Activated T-cell treated with anti-CD3 and anti-CD28 coated beads for 48 hours (primary cell): ENCODE results near the gene COL11A2.

ENCODE experiments used
- DNase-seq: peaks from one replicate; pipeline ENCODE4 v3.0.0-alpha.2; 2020; ENCODE audit warnings: low read depth

The COL11A2 gene

DNA sequence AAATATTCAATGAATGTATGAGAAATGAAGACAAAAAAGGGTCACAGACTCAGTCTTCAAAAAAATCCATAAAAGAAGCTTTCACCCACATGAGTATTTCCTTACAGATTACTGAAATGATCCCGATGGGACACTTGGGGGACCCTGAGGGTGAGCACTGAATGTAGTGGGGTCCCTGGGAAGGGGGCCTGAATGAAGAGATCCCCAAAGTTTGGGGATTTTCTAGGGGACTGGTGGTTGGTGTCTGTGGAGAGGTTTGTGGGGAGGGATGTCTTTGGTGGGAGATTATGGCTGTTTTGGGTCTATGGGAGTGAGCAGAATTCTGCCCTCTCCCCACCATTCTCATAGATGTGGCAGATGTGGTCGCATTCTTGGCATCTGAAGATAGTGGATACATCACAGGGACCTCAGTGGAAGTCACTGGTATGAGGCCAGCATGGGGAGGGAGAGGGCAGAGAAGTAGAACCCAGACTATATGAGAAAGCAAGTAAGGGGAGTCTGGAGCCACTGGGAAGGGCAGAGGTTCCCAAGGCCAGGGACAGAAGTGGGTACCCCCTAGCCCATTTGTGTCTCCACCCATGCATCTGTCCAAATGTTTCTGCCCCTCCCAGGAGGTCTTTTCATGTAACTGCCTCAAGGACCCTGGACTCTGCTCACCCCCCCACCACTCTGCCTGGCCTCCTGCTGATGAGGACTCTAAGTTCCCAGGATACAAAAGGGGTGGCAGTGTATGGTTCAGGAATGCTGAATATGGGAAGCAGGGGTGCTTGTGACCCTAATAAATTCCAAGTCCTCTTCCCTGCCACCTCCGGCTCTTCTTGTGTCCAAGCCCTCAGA, 14.0 kb upstream of the COL11A2 start:
- no peak for DNase-seq

DNA sequence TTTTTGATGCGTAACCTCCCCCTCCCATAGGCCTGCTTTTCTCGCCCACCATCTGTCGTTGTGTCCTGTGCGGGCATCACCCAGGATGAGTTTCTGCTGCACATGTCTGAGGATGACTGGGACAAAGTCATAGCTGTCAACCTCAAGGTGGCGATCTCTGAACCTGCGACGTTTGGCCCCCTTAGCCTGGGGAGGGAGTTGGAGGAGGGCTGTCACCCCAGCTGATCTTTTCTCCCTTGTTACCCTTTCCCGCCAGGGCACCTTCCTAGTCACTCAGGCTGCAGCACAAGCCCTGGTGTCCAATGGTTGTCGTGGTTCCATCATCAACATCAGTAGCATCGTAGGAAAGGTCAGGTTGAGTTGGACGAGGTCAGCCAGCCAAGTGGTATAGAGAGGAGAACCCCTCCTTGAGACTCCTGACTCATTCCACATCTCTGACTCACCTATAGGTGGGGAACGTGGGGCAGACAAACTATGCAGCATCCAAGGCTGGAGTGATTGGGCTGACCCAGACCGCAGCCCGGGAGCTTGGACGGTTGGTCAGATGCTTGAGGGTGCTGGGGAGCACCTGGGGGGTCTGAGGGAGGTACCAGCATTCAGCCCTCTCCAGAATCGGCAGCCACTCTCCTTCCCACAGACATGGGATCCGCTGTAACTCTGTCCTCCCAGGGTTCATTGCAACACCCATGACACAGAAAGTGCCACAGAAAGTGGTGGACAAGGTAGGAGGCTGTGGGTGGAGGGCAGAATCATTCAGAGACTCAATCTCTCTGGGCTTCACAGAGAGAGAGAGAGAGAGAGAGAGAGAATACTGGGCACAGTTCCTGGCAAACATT, 13.1 kb upstream of the COL11A2 start:
- peak; percentile 56 for DNase-seq

DNA sequence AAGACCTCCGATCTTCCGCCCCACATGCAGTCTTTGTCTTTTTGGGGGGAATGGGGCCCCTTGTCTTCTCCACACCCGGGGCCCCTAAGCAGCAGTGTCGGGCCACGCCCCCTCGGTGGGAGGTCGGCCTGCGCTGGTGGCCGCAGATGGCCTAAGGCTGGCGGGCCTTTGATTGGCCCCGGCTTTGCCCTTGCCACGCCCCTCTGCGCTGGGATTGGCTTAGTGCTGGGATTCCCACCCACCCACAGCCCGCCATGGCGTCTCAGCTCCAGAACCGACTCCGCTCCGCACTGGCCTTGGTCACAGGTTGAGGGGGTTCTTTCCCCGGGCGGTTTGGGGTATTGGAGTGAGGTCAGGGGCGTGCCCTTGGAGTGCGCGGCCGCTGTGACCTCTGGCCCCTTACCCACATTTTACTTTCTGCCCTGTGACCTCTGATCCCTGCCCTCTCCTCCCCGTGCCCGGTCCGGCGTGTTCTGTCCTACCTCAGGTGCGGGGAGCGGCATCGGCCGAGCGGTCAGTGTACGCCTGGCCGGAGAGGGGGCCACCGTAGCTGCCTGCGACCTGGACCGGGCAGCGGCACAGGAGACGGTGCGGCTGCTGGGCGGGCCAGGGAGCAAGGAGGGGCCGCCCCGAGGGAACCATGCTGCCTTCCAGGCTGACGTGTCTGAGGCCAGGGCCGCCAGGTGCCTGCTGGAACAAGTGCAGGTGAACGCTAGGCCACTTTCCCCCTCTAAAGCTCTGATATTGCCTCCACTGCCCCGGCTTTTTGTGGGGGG, 12.3 kb upstream of the COL11A2 start, which contains the start of gene HSD17B8:
Gene HSD17B8 (plus strand): TSS at position 241 of the 776 bp plus-strand sequence. CDS start 14 bp downstream, at position 255.
- DNase-seq, result peak; percentile 93

DNA sequence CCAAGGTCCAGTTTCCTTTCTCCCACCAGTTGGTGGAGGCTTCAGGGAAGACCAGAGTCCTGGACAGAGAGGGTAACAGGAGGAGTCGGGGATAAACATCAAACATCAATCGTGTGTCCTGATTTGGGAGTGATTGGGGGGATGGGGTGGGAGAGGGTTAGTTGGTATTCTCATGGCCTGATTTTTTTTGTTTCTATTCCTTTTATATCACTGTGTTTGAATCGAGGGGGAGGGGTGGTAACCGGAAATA, 11.8 kb upstream of the COL11A2 start:
- DNase-seq, result no peak

DNA sequence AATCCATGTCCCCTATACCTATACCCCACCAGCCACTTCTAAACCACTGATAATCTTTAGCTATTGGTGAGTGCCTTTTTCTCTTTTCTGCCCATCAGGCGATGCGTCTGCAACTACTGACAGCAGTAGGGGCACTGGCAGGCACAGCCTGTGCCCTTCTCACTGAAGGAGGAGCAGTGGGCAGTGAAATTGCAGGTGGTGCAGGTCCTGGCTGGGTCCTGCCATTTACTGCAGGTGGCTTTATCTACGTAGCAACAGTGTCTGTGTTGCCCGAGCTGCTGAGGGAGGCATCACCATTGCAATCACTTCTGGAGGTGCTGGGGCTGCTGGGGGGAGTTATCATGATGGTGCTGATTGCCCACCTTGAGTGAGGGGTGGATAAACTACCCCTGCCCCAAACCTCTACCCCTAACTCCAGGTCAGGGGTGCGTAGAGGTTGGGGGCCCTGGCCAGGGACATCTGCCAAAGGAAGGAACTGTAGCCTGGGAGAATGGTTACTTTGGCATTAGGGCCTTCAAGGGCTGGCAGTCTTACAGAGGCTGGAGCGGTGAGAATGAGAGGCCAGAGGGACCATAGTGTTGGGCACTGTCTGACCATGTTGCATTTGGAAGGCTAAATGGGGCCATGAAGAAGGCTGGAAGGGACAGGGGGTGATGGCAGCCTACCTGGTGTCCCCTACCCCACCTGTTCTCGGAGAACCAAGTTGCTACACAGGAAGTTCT, 11.3 kb upstream of the COL11A2 start:
- DNase-seq, result no peak

GRCh38 chr6:33202799-33203198, 10.5 kb upstream of the COL11A2 start:
- DNase-seq, result no peak

DNA sequence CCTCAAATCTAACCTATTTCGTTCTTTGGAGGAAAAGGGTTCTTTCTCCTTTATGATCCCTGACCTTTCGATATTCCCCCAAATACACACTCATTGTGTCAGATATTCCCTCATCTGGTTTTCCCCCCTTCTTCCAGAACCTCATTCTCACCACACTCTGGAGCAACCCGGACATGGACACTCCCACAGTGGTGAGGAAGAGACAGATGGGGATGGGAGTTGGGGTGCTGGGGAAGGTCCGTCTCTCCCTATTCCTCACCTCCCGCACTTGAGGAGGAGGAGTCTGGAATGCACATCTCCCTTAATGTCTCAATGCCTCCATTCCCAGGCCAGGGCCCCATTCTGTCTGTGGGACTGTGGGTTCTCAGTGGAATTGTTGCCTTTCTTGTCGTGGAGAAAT, 9.7 kb upstream of the COL11A2 start:
- no peak for DNase-seq

GRCh38 chr6:33201147-33201545, 8.9 kb upstream of the COL11A2 start:
- no peak for DNase-seq

DNA sequence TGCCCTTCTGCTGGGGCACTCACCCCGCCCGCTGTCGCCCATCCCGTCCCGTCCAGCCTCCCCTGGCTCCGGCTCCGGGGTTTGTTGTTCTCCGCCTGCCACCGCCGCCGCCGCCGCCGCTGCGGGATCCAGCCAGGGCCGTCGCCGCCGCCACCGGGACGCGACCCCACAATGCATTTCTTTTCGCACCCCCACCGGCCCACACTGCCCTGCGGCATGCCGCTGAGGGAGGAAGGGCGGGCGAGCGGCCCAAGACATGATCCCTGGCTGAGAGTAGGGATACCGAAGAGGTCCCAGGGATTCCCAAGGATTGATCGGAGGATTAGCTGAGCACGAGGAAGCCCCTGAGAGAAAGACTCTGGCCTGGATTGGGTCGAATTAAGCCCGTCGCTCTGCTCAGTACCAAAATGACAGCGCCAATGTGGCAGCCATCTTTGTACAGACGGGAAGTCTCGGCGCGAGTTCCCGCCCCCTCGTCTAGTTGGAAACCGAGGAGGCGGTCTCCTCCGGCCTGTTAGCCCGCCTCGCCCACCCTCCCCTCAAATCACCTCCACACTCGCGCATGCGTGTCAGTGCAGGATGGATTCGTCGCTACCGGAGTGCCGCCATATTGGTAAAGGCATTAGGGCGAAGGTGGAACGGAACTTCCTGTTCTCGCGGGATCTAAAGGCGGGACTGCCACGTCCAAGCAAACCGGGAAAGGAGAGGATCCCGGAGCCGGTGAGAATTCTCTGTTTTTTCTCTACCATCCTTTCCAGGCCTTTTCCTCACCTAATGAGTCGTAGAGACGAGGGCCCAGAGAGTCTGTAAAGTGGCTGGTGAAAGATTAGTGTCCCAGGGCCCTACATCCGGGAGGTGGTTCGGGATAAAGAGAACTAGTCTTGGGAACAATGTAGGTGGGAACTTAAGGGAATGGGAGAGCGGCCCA, 8.2 kb upstream of the COL11A2 start, which contains the start of the genes RXRB and SLC39A7:
Gene RXRB (minus strand): TSS at position 447 of the 928 bp plus-strand sequence. CDS start 189 bp downstream, at position 258.
Gene SLC39A7 (plus strand): TSS at position 649 of the 928 bp plus-strand sequence. CDS start 379 bp downstream, outside the sequence.
- DNase-seq, result peak; percentile 96

DNA sequence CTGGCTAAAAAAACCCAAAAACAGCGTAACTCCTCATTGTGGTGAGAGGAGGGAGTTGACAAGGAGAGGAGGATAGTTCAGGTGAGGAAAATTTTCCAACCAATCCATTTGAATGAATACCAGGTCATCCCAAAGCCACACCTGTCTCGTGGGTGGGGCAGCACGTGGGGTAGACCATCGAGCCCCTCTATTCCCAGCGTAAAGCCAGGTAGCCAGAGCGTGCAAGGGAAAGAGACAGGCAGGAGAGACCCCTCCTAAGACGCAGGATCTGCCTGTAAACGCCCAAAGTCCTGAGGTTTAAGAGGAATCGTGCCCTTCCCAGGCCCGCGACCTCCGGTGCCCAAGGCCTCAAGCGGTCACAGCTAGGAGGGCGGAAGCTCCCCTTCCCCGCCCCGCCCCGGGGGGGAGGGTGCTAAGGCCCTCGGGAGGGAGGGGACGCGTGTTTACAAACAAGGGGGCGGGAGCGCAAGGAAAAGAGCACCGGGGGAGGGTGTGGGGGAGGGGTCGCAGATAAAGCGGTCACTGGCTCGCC, 7.5 kb upstream of the COL11A2 start:
- no peak for DNase-seq

DNA sequence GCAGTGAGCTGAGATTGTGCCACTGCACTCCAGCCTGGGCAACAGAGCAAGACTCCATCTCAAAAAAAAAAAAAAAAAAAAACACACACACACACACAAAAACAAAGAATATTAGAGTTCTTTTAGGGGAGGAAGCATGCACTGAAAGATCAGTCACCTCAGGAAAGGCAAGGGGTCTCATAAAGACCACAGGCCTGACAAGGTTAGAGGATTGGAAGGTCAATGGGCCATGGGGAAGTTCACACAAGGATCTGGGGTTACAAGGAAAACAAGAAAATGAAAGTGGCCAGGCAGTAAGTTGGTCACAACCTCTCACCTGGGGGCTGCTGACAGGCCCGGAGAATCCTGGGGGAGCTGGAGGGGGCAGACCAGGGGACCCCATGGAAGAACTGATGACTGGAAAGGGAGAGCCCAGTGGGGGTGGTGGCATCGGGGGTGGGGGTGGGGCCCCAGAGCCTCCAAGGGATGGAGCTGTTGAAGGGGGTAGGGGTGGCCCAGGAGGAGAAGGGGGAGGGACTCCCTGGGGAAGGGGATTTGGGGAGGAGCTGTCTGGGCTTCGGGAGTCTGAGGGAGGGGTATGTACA, 6.7 kb upstream of the COL11A2 start:
- no peak for DNase-seq

- no peak for DNase-seq
Measured at GRCh38 chr6:33198159-33198852, 6.0 kb upstream of the COL11A2 start.

DNA sequence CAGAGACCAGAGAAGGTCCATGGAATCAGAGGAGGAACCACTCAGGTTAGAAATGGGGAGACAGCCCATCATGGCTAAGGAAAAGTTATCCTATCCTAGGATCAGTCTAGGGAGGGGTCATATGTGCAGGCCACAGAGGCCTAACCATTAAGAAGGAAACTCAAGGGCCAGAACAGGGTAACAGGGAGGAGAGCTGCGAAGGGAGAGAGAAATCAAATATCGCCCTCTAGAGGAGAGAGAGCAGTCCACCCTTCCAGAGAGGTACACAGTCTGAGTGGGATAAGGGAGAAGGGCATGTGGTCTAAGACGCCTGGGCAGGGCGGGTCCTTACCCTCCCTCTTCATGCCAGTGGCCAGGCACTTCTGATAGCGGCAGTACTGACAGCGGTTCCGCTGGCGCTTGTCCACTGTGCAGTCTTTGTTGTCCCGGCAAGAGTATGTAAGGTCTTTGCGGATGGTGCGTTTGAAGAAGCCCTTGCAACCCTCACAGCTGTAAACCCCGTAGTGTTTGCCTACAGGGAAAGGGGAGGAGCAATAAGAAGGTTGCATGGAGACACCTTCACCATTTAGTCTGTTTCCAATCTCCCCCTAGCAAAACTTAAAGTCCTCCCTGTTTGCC, 5.3 kb upstream of the COL11A2 start:
- no peak for DNase-seq

GRCh38 chr6:33195304-33196165, 3.3 kb upstream of the COL11A2 start:
- no peak for DNase-seq

DNA sequence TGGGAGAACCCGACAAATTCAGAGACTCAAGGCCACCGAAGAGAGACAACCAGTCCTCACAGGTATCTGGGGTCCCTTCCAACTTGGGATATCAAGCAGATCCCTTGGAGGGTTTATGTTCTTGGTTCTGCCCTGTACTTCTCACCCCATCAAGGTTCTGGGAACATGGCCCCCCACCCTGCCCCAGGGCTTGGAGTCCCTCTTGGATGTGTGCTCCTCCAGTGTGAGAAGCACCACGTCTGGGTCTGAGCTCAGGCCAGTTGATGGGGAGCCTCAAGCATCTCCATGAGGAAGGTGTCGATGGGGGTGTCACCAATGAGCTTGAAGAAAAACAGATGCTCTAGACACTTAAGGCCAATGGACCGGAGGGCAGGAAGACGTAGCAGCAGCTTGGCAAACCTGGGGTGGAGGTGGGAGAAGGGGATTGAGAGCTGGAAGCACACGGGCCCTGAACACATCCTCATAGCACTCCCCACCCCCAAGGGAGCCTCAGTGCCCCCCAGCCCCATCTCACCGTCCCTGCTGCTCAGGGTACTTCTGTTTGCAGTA, 2.2 kb upstream of the COL11A2 start:
- no peak for DNase-seq

- DNase-seq, result no peak
Measured at GRCh38 chr6:33193619-33194018, 1.4 kb upstream of the COL11A2 start.
